ENCODE measurements around the gene ARF3. TPM values are rescaled to one million over a fixed set of nuclear protein-coding genes. Genes with fewer than 3 reads are reported as not detected.

The ARF3 gene
- total and polyA plus RNA-seq, 2 of the 13 experiments (the other 11 are each of a cell fraction or from before 2014, with no cell fraction given) = 53.8 to 57.9 TPM

DNA sequence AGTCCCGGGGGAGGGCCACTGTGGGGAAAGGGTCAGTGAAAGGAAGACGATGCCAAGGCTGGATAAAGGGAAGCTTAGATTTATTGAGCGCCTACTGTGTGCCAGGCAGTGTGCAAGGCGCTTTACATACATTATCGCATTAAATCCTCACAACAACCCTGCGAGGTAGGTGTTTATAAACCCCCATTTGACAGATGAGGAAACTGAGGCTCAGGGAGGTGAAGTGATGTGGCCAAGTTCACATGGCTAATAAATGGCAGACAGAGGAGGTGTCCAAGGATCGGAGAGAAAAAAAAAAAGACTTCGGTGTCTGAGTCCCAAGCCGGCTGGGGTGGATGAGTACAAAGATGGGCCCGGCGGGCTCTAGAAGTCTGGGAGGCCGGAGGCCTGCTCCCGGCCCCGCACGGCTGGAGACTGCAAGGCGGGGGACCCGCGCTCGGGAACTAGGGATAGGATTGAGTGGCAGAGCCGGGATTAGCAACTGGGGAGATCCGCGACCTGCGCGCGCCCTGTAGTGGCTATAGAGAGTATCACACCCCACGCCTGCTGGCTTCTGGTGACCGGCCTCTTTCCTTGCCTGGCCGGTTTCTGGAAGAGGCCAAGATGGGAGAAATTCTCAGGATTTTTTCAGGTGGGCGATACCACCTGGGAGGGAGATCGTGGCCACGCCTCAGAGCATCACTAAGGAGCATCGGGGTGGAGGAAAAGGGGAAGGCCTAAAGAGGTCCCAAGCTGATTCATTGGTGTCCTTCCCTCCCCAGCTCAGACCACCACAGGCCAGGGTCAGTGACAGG is 38.0 kb upstream of the ARF3 start (continued):
- TF ChIP-seq, protein P1, sequence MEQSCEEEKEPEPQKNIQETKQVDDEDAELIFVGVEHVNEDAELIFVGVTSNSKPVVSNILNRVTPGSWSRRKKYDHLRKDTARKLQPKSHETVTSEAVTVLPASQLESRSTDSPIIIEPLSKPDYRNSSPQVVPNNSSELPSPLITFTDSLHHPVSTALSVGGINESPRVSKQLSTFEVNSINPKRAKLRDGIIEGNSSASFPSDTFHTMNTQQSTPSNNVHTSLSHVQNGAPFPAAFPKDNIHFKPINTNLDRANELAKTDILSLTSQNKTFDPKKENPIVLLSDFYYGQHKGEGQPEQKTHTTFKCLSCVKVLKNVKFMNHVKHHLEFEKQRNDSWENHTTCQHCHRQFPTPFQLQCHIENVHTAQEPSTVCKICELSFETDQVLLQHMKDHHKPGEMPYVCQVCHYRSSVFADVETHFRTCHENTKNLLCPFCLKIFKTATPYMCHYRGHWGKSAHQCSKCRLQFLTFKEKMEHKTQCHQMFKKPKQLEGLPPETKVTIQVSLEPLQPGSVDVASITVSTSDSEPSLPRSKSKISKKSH (CRISPR knock-in tag; IDR thresholded peaks at IDR 0.05; ENCODE audit: borderline replicate concordance) = 0 out of 2 replicates have a peak, but pooled peaks have one; percentile 17
- TF ChIP-seq CENPX (CRISPR knock-in tag; IDR thresholded peaks at IDR 0.05) = no peak
- TF ChIP-seq ZNF33B (CRISPR knock-in tag; IDR thresholded peaks at IDR 0.05) = no peak
- peak; percentile 96 for TF ChIP-seq PITX1 (CRISPR knock-in tag; IDR thresholded peaks at IDR 0.05)
- no peak for TF ChIP-seq ZFP90 (CRISPR knock-in tag; IDR thresholded peaks at IDR 0.05; ENCODE audit: borderline replicate concordance)
- TF ChIP-seq, protein P2, sequence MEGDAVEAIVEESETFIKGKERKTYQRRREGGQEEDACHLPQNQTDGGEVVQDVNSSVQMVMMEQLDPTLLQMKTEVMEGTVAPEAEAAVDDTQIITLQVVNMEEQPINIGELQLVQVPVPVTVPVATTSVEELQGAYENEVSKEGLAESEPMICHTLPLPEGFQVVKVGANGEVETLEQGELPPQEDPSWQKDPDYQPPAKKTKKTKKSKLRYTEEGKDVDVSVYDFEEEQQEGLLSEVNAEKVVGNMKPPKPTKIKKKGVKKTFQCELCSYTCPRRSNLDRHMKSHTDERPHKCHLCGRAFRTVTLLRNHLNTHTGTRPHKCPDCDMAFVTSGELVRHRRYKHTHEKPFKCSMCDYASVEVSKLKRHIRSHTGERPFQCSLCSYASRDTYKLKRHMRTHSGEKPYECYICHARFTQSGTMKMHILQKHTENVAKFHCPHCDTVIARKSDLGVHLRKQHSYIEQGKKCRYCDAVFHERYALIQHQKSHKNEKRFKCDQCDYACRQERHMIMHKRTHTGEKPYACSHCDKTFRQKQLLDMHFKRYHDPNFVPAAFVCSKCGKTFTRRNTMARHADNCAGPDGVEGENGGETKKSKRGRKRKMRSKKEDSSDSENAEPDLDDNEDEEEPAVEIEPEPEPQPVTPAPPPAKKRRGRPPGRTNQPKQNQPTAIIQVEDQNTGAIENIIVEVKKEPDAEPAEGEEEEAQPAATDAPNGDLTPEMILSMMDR (CRISPR knock-in tag; IDR thresholded peaks at IDR 0.05) = peak; percentile 86
- TF ChIP-seq, protein P3, sequence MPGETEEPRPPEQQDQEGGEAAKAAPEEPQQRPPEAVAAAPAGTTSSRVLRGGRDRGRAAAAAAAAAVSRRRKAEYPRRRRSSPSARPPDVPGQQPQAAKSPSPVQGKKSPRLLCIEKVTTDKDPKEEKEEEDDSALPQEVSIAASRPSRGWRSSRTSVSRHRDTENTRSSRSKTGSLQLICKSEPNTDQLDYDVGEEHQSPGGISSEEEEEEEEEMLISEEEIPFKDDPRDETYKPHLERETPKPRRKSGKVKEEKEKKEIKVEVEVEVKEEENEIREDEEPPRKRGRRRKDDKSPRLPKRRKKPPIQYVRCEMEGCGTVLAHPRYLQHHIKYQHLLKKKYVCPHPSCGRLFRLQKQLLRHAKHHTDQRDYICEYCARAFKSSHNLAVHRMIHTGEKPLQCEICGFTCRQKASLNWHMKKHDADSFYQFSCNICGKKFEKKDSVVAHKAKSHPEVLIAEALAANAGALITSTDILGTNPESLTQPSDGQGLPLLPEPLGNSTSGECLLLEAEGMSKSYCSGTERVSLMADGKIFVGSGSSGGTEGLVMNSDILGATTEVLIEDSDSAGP (CRISPR knock-in tag; IDR thresholded peaks at IDR 0.05; ENCODE audit: borderline replicate concordance) = peak; percentile 39; the same call in 1 of the 2 replicates
- TF ChIP-seq, protein P4, sequence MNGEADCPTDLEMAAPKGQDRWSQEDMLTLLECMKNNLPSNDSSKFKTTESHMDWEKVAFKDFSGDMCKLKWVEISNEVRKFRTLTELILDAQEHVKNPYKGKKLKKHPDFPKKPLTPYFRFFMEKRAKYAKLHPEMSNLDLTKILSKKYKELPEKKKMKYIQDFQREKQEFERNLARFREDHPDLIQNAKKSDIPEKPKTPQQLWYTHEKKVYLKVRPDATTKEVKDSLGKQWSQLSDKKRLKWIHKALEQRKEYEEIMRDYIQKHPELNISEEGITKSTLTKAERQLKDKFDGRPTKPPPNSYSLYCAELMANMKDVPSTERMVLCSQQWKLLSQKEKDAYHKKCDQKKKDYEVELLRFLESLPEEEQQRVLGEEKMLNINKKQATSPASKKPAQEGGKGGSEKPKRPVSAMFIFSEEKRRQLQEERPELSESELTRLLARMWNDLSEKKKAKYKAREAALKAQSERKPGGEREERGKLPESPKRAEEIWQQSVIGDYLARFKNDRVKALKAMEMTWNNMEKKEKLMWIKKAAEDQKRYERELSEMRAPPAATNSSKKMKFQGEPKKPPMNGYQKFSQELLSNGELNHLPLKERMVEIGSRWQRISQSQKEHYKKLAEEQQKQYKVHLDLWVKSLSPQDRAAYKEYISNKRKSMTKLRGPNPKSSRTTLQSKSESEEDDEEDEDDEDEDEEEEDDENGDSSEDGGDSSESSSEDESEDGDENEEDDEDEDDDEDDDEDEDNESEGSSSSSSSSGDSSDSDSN (CRISPR knock-in tag; IDR thresholded peaks at IDR 0.05) = peak; percentile 47
- no peak for TF ChIP-seq ZNF230 (CRISPR knock-in tag; IDR thresholded peaks at IDR 0.05)
- TF ChIP-seq, protein P5, sequence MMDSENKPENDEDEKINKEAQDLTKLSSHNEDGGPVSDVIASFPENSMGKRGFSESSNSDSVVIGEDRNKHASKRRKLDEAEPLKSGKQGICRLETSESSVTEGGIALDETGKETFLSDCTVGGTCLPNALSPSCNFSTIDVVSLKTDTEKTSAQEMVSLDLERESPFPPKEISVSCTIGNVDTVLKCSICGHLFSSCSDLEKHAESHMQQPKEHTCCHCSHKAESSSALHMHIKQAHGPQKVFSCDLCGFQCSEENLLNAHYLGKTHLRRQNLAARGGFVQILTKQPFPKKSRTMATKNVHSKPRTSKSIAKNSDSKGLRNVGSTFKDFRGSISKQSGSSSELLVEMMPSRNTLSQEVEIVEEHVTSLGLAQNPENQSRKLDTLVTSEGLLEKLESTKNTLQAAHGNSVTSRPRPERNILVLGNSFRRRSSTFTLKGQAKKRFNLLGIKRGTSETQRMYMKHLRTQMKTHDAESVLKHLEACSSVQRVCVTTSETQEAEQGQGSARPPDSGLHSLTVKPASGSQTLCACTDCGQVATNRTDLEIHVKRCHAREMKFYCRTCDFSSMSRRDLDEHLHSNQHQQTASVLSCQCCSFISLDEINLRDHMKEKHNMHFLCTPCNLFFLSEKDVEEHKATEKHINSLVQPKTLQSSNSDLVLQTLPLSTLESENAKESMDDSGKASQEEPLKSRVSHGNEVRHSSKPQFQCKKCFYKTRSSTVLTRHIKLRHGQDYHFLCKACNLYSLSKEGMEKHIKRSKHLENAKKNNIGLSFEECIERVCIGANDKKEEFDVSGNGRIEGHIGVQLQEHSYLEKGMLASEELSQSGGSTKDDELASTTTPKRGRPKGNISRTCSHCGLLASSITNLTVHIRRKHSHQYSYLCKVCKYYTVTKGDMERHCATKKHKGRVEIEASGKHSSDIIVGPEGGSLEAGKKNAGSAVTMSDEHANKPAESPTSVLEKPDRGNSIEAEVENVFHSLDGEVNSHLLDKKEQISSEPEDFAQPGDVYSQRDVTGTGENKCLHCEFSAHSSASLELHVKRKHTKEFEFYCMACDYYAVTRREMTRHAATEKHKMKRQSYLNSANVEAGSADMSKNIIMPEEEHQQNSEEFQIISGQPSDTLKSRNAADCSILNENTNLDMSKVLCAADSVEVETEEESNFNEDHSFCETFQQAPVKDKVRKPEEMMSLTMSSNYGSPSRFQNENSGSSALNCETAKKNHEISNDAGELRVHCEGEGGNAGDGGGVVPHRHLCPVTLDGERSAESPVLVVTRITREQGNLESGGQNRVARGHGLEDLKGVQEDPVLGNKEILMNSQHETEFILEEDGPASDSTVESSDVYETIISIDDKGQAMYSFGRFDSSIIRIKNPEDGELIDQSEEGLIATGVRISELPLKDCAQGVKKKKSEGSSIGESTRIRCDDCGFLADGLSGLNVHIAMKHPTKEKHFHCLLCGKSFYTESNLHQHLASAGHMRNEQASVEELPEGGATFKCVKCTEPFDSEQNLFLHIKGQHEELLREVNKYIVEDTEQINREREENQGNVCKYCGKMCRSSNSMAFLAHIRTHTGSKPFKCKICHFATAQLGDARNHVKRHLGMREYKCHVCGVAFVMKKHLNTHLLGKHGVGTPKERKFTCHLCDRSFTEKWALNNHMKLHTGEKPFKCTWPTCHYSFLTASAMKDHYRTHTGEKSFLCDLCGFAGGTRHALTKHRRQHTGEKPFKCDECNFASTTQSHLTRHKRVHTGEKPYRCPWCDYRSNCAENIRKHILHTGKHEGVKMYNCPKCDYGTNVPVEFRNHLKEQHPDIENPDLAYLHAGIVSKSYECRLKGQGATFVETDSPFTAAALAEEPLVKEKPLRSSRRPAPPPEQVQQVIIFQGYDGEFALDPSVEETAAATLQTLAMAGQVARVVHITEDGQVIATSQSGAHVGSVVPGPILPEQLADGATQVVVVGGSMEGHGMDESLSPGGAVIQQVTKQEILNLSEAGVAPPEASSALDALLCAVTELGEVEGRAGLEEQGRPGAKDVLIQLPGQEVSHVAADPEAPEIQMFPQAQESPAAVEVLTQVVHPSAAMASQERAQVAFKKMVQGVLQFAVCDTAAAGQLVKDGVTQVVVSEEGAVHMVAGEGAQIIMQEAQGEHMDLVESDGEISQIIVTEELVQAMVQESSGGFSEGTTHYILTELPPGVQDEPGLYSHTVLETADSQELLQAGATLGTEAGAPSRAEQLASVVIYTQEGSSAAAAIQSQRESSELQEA (CRISPR knock-in tag; IDR thresholded peaks at IDR 0.05; ENCODE audit: not compliant biosample characterization) = no peak

Measured in HepG2 (cell line).